PC-9 (cell line): ENCODE results near the gene MAPK10. TPM values are rescaled to one million over a fixed set of nuclear protein-coding genes. Genes with fewer than 3 reads are reported as not detected.

ENCODE experiments used
- BruUV-seq: library from RNA; stranded (reverse); fragments of 400-500 nt; replicated peaks from 2 replicates; lab custom pipeline; 2021; lab: Mats Ljungman, UMichigan
- CTCF ChIA-PET: fragments of 300-600 bp; sonication (Branson Sonifier 250); formaldehyde crosslinking; loops from one replicate; lab custom pipeline; 2022; ENCODE audit warnings: antibody characterized with exemption; lab: Charles Lee
- POLR2A ChIA-PET: fragments of 300-600 bp; sonication (Branson Sonifier 250); formaldehyde crosslinking; loops from one replicate; lab custom pipeline; 2022; ENCODE audit warnings: antibody characterized with exemption; ENCODE audit not compliant: unreplicated experiment; lab: Charles Lee
- DNase-seq, 2 experiments: peaks; one replicate each; pipeline versions ENCODE4 v3.0.0 to v3.0.0-alpha.2; 2015 to 2022; ENCODE audit warnings: mixed read lengths in 1 of 2
- H2AFZ ChIP-seq: fragments of 200-600 bp; sonication (generic); 2 replicates; pipeline ENCODE4 v1.8.1; 2017; ENCODE audit warnings: antibody characterized with exemption
- H3F3A ChIP-seq: fragments of 200-600 bp; sonication (generic); 2 replicates; pipeline ENCODE4 v1.8.1; 2017; ENCODE audit warnings: antibody characterized with exemption, mild to moderate bottlenecking, low read depth; ENCODE audit not compliant: insufficient read depth
- H3K27ac ChIP-seq: fragments of 200-600 bp; sonication (generic); 2 replicates; pipeline ENCODE4 v1.6.1; 2016; ENCODE audit warnings: mixed run types
- H3K27me3 ChIP-seq: fragments of 200-600 bp; sonication (generic); 2 replicates; pipeline ENCODE4 v1.6.1; 2016; ENCODE audit warnings: low read depth, mixed run types; ENCODE audit not compliant: insufficient read depth
- H3K36me3 ChIP-seq: fragments of 200-600 bp; sonication (generic); 2 replicates; pipeline ENCODE4 v1.6.1; 2016; ENCODE audit warnings: low read depth, mixed run types
- H3K4me1 ChIP-seq: fragments of 200-600 bp; sonication (generic); replicated peaks from 2 replicates; pipeline ENCODE4 v1.6.1; 2016; ENCODE audit warnings: mixed run types; ENCODE audit not compliant: insufficient read depth
- H3K4me2 ChIP-seq: fragments of 200-600 bp; sonication (generic); 2 replicates; pipeline ENCODE4 v1.6.1; 2017; ENCODE audit warnings: mixed run types
- H3K4me3 ChIP-seq: fragments of 200-600 bp; sonication (generic); 2 replicates; pipeline ENCODE4 v1.6.1; 2016; ENCODE audit warnings: mixed run types
- H3K79me2 ChIP-seq: fragments of 200-600 bp; sonication (generic); 2 replicates; pipeline ENCODE4 v1.6.1; 2017; ENCODE audit warnings: low read depth, mixed run types
- H3K9me2 ChIP-seq: fragments of 200-600 bp; sonication (generic); 2 replicates; pipeline ENCODE4 v1.8.1; 2017; ENCODE audit warnings: mild to moderate bottlenecking; ENCODE audit not compliant: insufficient read depth
- H3K9me3 ChIP-seq: fragments of 200-600 bp; sonication (generic); 2 replicates; pipeline ENCODE4 v1.8.1; 2016; ENCODE audit warnings: low read depth; ENCODE audit not compliant: insufficient read depth
- H4K20me1 ChIP-seq: fragments of 200-600 bp; sonication (generic); 2 replicates; pipeline ENCODE4 v1.8.1; 2017; ENCODE audit not compliant: insufficient read depth
- CTCF ChIP-seq: fragments of 200-600 bp; sonication (generic); conservative IDR thresholded peaks from 2 replicates; pipeline ENCODE4 v1.6.1; 2017; ENCODE audit warnings: mixed run types, antibody characterized with exemption, mild to moderate bottlenecking, moderate library complexity
- EZH2 ChIP-seq: fragments of 200-600 bp; sonication (generic); IDR thresholded peaks from 2 replicates; pipeline ENCODE4 v1.8.0; 2017; ENCODE audit warnings: antibody characterized with exemption, low read depth
- intact Hi-C: fragments of 100-400 bp; cut with micrococcal nuclease; formaldehyde crosslinking; loops from one replicate; pipeline ENCODE4 v1.10.0; 2022; ENCODE audit not compliant: unreplicated experiment
- total RNA-seq: library from RNA; stranded (reverse); gene quantifications from 2 replicates; pipeline ENCODE4 v1.2.3, GENCODE V29; 2021

MAPK10 gene
- total RNA-seq, 1 experiment from 2014 or later, result 4.2 TPM

GRCh38 chr4:85953651-85954018 lies 406.2 kb downstream of the MAPK10 start:
- Histone ChIP-seq H3K9me2 (no peaks in the 10 kb centered on the region), H3K9me3 (peaks cover 4% of the 10 kb centered on the region; the same call in 1 of the 2 replicates), H3K4me2 (peak overlapping the region; percentile 68), H3K36me3 (no peaks in the 10 kb centered on the region), H3K4me1 (peaks cover 34% of the 10 kb centered on the region), H3K27me3 (no peaks in the 10 kb centered on the region), H3K4me3 (no peak overlapping the region), H2AFZ (no peak overlapping the region; the same call in 1 of the 2 replicates), H3F3A (peaks cover 6% of the 10 kb centered on the region; the same call in 1 of the 2 replicates), H4K20me1 (no peaks in the 10 kb centered on the region), H3K27ac (peak overlapping the region; percentile 84), H3K79me2 (no peaks in the 10 kb centered on the region)
- peak; percentile 22 to 78 for DNase-seq
- intact Hi-C loops, result no loop called here
- POLR2A ChIA-PET, result no interaction called here
- CTCF ChIA-PET, result interaction anchor here (0.8 kb wide), 1 partner anchor 157 kb away, joined by 5 read pairs; no protein-coding TSS in a partner anchor
- no TSS peak for BruUV-seq
- TF ChIP-seq CTCF (no peak), EZH2 (no peak)

- no peak for TF ChIP-seq EZH2
- TF ChIP-seq CTCF, result no peak
- Histone ChIP-seq H3F3A (peaks cover 6% of the 10 kb centered on the region; the same call in 1 of the 2 replicates), H3K9me2 (no peaks in the 10 kb centered on the region), H2AFZ (peak overlapping the region; percentile 31), H3K36me3 (no peaks in the 10 kb centered on the region), H3K4me3 (no peak overlapping the region), H3K9me3 (peaks cover 4% of the 10 kb centered on the region; the same call in 1 of the 2 replicates), H3K4me1 (peaks cover 34% of the 10 kb centered on the region), H3K4me2 (peak overlapping the region; percentile 68), H3K79me2 (no peaks in the 10 kb centered on the region), H3K27ac (peak overlapping the region; percentile 84), H3K27me3 (no peaks in the 10 kb centered on the region), H4K20me1 (no peaks in the 10 kb centered on the region)
- BruUV-seq, result no TSS peak
- CTCF ChIA-PET, result no interaction called here
- intact Hi-C loops, result no loop called here
- POLR2A ChIA-PET, result no interaction called here
- peak in 1 of 2 experiments; percentile 35 for DNase-seq
Observed at GRCh38 chr4:85952972-85953650, 406.7 kb downstream of the MAPK10 start.

- no peaks in the 10 kb centered on the region for H3K36me3 ChIP-seq
- peak overlapping the region; percentile 84 for H3K27ac ChIP-seq
- TF ChIP-seq EZH2, result no peak
- no peak for TF ChIP-seq CTCF
- peak overlapping the region; percentile 31; the same call in 1 of the 2 replicates for H2AFZ ChIP-seq
- POLR2A ChIA-PET, result no interaction called here
- H3K9me3 ChIP-seq, result peaks cover 4% of the 10 kb centered on the region; the same call in 1 of the 2 replicates
- intact Hi-C loops, result no loop called here
- H4K20me1 ChIP-seq, result no peaks in the 10 kb centered on the region
- peaks cover 6% of the 10 kb centered on the region; the same call in 1 of the 2 replicates for H3F3A ChIP-seq
- CTCF ChIA-PET, result no interaction called here
- H3K4me1 ChIP-seq, result peaks cover 34% of the 10 kb centered on the region
- DNase-seq, result peak in 1 of 2 experiments; percentile 76
- no peak overlapping the region for H3K4me3 ChIP-seq
- H3K4me2 ChIP-seq, result peak overlapping the region; percentile 68
- no peaks in the 10 kb centered on the region for H3K27me3 ChIP-seq
- H3K9me2 ChIP-seq, result no peaks in the 10 kb centered on the region
- no peaks in the 10 kb centered on the region for H3K79me2 ChIP-seq
- no TSS peak for BruUV-seq
Observed at GRCh38 chr4:85952528-85952927, 407.3 kb downstream of the MAPK10 start.
